Nephron progenitor cell (in vitro differentiated cells): ENCODE measurements around the gene HLCS.
A peak's percentile ranks its signal among the peaks of the same experiment; 100 is the strongest.

Experiments
- DNase-seq: peaks from one replicate; pipeline ENCODE4 v3.0.0; 2021
- H3K27ac Mint-ChIP-seq: 2 replicates; pipeline ENCODE4 v1.8.0; 2021; ENCODE audit warnings: mild to moderate bottlenecking, moderate library complexity, mixed read lengths
- H3K27me3 Mint-ChIP-seq: 2 replicates; pipeline ENCODE4 v1.8.0; 2021; ENCODE audit warnings: mild to moderate bottlenecking, low read depth, mixed read lengths; ENCODE audit not compliant: poor library complexity
- H3K36me3 Mint-ChIP-seq: 2 replicates; pipeline ENCODE4 v1.8.0; 2021; ENCODE audit warnings: low read depth, mixed read lengths
- H3K4me1 Mint-ChIP-seq: 2 replicates; pipeline ENCODE4 v1.8.0; 2021; ENCODE audit warnings: mixed read lengths
- H3K4me3 Mint-ChIP-seq: 2 replicates; pipeline ENCODE4 v1.8.0; 2021; ENCODE audit warnings: mild to moderate bottlenecking, moderate library complexity, mixed read lengths
- H3K9me3 Mint-ChIP-seq: 2 replicates; pipeline ENCODE4 v1.8.0; 2021; ENCODE audit warnings: mild to moderate bottlenecking, moderate library complexity, mixed read lengths
- CTCF ChIP-seq: fragments of 200-600 bp; sonication (generic); IDR thresholded peaks from 2 replicates; pipeline ENCODE4 v1.5.0; 2021; ENCODE audit warnings: antibody characterized with exemption

The HLCS gene

DNA sequence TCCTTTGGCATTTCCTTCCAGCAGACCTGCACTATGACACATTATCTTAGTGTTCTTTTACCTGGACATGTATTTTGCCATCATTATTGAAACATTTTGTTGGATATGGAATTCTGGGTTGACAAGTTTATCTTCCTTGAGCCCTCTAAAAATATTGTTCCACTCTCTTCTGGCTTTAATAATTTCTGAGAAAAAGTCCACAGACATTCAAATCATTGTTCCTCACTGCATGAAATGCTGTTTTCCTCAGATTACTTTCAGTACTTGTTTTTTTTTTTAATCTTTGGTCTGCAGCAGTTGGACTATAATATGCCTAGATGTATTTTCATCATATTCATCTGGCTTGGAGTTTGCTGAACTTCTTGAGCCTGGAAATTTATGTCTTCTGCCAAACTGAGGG, 88.7 kb downstream of the HLCS start:
- Mint-ChIP-seq H3K4me1 (peaks cover 9% of the 10 kb centered on the region), H3K27ac (no peak overlapping the region), H3K4me3 (no peak overlapping the region), H3K36me3 (peaks cover 52% of the 10 kb centered on the region), H3K9me3 (peaks cover 50% of the 10 kb centered on the region), H3K27me3 (no peaks in the 10 kb centered on the region)
- TF ChIP-seq CTCF, result no peak
- DNase-seq, result no peak

DNA sequence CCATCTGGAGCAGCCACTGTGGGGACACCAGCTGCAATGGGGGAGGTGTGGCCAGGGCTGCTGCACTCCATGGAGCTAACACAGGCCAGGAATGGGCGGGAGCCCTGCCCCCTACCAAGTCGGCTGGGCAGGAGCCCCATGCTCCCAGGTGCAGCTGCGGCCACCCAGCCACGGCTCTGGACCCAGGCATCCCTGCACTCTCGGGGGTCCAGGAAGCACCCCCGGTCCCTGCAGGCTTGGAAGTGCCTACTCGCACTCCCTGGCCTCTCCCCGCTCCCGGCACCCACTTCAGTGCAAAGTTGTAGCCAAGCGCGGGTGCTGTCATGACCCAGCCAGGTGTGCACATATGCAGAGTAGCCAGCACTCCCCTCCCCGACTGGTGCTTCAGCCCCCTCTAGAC, 91.8 kb downstream of the HLCS start:
- no peak for TF ChIP-seq CTCF
- Mint-ChIP-seq H3K4me3 (no peak overlapping the region), H3K4me1 (no peaks in the 10 kb centered on the region), H3K27me3 (no peaks in the 10 kb centered on the region), H3K36me3 (peaks cover 34% of the 10 kb centered on the region), H3K27ac (no peak overlapping the region), H3K9me3 (peaks cover 35% of the 10 kb centered on the region)
- no peak for DNase-seq

DNA sequence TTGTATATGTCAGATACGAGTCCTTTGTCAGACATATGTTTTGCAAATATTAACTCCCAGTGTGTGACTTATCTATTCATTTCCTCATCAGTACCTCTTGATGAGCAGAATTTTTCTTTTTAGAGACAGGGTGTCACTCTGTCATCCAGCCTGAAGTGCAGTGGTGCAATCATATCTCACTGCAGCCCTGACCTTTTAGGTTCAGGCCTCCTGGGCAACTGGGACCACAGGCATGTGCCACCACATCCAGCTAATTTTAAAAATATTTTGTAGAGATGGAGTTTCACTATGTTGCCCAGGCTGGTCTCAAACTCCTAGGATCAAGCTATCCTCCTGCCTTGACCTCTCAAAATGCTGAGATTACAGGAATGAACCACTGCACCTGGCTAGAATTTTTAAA, 93.0 kb downstream of the HLCS start:
- H3K4me1 Mint-ChIP-seq, result no peaks in the 10 kb centered on the region
- H3K27ac Mint-ChIP-seq, result no peak overlapping the region
- H3K36me3 Mint-ChIP-seq, result peaks cover 38% of the 10 kb centered on the region
- peaks cover 34% of the 10 kb centered on the region for H3K9me3 Mint-ChIP-seq
- no peak overlapping the region for H3K4me3 Mint-ChIP-seq
- no peak for TF ChIP-seq CTCF
- H3K27me3 Mint-ChIP-seq, result no peaks in the 10 kb centered on the region
- no peak for DNase-seq

GRCh38 chr21:36867291-36867905, 99.1 kb downstream of the HLCS start:
- peaks cover 43% of the 10 kb centered on the region for H3K4me1 Mint-ChIP-seq
- H3K27ac Mint-ChIP-seq, result peak overlapping the region; percentile 14
- TF ChIP-seq CTCF, result no peak
- no peak overlapping the region for H3K4me3 Mint-ChIP-seq
- H3K9me3 Mint-ChIP-seq, result peaks cover 11% of the 10 kb centered on the region
- H3K36me3 Mint-ChIP-seq, result peaks cover 9% of the 10 kb centered on the region
- no peak for DNase-seq
- H3K27me3 Mint-ChIP-seq, result peaks cover 3% of the 10 kb centered on the region

DNA sequence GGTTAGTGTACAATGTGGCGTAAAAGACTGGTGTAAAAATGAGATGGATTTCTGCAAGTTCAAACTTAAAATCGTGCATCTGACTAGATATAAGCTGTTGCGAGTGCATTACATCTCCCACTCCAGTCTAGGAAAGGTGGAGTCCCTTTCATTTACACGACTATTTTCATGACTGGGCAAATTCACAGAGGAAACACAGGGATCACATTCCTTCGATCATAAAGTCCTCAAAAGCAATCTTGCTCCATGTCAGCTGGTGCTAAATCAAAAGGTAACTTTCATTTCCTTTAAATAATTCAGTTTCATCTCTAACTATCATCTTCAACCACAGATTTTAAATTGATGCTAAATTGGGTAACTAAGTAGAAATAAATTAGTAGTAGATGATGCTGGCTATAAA, 100.0 kb downstream of the HLCS start:
- H3K4me1 Mint-ChIP-seq, result peaks cover 43% of the 10 kb centered on the region

More for the DNA sequence above, 100.0 kb downstream of the HLCS start:
- H3K4me3 Mint-ChIP-seq, result no peak overlapping the region
- H3K27ac Mint-ChIP-seq, result no peak overlapping the region
- DNase-seq, result no peak
- H3K36me3 Mint-ChIP-seq, result peaks cover 9% of the 10 kb centered on the region
- peaks cover 3% of the 10 kb centered on the region for H3K27me3 Mint-ChIP-seq
- peaks cover 9% of the 10 kb centered on the region for H3K9me3 Mint-ChIP-seq
- TF ChIP-seq CTCF, result no peak
